NCI-H345 treated with DMSO at 0.1 percent for 48 hours (cell line): ENCODE data around the gene DESI2.

Source experiments
- DNase-seq: peaks from one replicate; lab custom pipeline; 2025; ENCODE audit not compliant: unreplicated experiment; lab: John Stamatoyannopoulos, UW

Gene DESI2

DNA sequence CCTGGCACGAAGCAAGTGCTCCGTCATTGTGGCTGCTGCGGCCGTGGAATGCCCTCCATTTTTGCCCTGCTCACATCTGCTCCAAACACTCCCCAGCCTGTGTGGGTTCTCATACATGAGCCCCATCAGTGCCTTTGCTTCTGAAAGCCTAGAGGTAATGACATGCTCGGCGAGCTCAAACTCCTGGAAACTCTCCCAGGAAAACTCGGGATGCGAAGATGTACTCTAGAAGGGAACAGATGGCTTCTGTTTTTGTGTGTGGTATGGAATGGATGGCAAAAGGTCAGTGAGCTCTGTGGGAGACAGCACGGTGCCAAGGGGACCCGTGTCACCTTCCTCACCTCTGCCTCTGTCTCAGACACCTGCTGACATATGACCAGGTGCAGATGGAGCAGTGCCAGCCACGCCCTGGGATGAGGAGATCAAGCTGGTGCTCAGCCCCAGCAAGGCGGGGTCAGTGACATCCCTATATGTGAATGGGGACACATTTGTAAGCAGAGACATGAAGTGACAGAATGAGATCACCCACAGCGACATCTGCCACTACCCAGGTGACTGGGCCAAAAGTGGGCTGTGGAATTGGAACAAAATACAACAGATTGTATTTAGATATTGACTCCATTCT, 98.5 kb downstream of the DESI2 start:
- DNase-seq = no peak

DNA sequence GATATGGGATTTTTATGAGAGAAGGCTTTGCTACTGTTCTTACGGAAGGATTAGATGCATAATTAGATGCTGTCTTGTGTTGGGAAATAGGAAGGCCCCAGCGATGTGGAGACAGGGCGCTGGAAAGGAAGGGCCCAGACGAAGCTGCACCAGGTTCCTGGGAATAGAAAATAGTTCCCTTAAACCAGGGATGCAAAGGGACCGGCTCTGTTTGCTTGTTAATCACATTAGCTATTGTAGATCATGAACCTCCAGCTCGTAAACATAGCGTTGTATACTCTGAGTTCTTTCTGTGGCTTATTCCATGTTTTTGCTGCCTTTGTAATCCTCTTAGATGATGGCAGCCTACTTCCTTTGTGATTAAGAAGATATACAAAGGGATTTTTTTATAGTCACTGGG, 102.7 kb downstream of the DESI2 start:
- DNase-seq = no peak

DNA sequence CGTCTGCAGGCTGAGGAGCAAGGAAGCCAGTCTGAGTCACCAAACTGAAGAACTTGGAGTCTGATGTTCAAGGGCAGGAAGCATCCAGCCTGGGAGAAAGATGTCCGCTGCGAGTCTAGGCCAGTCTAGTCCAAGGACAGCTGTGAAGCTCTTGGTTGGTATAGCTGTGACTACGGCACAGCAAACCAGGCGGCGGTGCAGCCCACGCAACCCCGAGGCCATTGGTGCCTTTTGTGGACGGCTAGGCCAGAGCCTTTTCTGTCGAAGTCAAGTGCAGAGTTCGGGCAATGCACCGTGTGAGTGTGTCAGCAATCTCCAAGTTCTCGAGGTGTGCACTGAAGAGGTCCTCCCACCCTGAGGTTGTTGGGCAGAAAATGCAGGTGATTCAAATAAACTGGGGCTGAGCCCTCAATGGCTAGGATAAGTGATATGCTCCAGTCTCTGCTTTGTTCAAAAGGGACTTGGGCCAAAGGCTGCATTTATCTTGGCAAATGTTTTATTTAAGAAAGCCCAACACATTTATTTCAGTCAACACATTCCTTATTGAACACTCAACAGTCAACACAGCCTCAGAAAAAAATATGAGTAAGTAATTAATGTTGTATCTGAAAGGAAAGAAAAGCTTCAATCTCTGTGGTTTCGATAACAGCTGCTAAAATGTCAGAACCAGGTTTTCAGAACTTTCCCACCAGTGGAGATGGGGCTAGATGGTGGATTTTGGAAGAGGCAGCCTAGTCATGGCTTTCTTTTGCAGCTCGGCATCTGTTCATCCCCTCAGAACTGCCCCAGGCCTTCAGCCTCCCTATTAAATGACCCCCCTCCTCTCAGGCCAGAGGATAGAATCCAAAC, 104.4 kb downstream of the DESI2 start:
- DNase-seq = no peak
